Neural progenitor cell (in vitro differentiated cells): Measurements from ENCODE around the gene FRY. TPM values are rescaled to one million over a fixed set of nuclear protein-coding genes. Genes with fewer than 3 reads are reported as not detected.

Experiments used
- DNase-seq: peaks from one replicate; pipeline ENCODE4 v3.0.0-alpha.2; 2016; ENCODE audit warnings: low spot score
- H2AFZ ChIP-seq: fragments of 200-600 bp; sonication (generic); replicated peaks from 2 replicates; pipeline ENCODE4 v1.6.1; 2016; ENCODE audit warnings: antibody characterized with exemption
- H3F3A ChIP-seq: fragments of 200-600 bp; sonication (generic); 2 replicates; pipeline ENCODE4 v1.6.1; 2016; ENCODE audit warnings: antibody characterized with exemption, low read depth
- H3K27ac ChIP-seq: fragments of 200-600 bp; sonication (generic); 2 replicates; pipeline ENCODE4 v1.5.1; 2016; ENCODE audit warnings: mild to moderate bottlenecking
- H3K27me3 ChIP-seq: fragments of 200-600 bp; sonication (generic); 2 replicates; pipeline ENCODE4 v1.6.1; 2016; ENCODE audit warnings: mild to moderate bottlenecking, moderate library complexity
- H3K36me3 ChIP-seq: fragments of 200-600 bp; sonication (generic); 2 replicates; pipeline ENCODE4 v1.5.1; 2016
- H3K4me1 ChIP-seq: fragments of 200-600 bp; sonication (generic); 2 replicates; pipeline ENCODE4 v1.6.1; 2016; ENCODE audit warnings: mixed run types
- H3K4me2 ChIP-seq: fragments of 200-600 bp; sonication (generic); 2 replicates; pipeline ENCODE4 v1.6.1; 2016
- H3K4me3 ChIP-seq: fragments of 200-600 bp; sonication (generic); 2 replicates; pipeline ENCODE4 v1.5.1; 2016
- H3K79me2 ChIP-seq: fragments of 200-600 bp; sonication (generic); 2 replicates; pipeline ENCODE4 v1.6.1; 2016; ENCODE audit warnings: low read depth
- H3K9ac ChIP-seq: fragments of 200-600 bp; sonication (generic); 2 replicates; pipeline ENCODE4 v1.6.1; 2016
- H3K9me3 ChIP-seq: fragments of 200-600 bp; sonication (generic); 2 replicates; pipeline ENCODE4 v1.5.1; 2016; ENCODE audit warnings: low read depth
- H4K20me1 ChIP-seq: fragments of 200-600 bp; sonication (generic); 2 replicates; pipeline ENCODE4 v1.6.1; 2016; ENCODE audit warnings: low read depth
- H3K27ac Mint-ChIP-seq: 3 replicates; pipeline ENCODE4 v1.8.0; 2021; ENCODE audit warnings: mixed read lengths
- H3K27me3 Mint-ChIP-seq: 2 replicates; pipeline ENCODE4 v1.8.0; 2022; ENCODE audit warnings: low read depth, mild to moderate bottlenecking, inconsistent platforms, moderate library complexity, mixed read lengths; ENCODE audit not compliant: insufficient read depth
- H3K36me3 Mint-ChIP-seq: 3 replicates; pipeline ENCODE4 v1.8.0; 2021; ENCODE audit warnings: mixed read lengths
- H3K4me1 Mint-ChIP-seq: 3 replicates; pipeline ENCODE4 v1.8.0; 2021; ENCODE audit warnings: mixed read lengths
- H3K4me3 Mint-ChIP-seq: 3 replicates; pipeline ENCODE4 v1.8.0; 2021; ENCODE audit warnings: mild to moderate bottlenecking, moderate library complexity, mixed read lengths
- H3K9me3 Mint-ChIP-seq: 3 replicates; pipeline ENCODE4 v1.8.0; 2020; ENCODE audit warnings: mixed read lengths
- CTCF ChIP-seq: fragments of 200-600 bp; sonication (generic); IDR thresholded peaks from 2 replicates; pipeline ENCODE4 v1.5.1; 2017; ENCODE audit warnings: antibody characterized with exemption, mild to moderate bottlenecking
- EZH2 ChIP-seq: fragments of 200-600 bp; sonication (generic); IDR thresholded peaks from 2 replicates; pipeline ENCODE4 v1.6.1; 2017; ENCODE audit warnings: antibody characterized with exemption, mild to moderate bottlenecking, moderate library complexity
- EZH2phosphoT487 ChIP-seq: fragments of 200-600 bp; sonication (generic); IDR thresholded peaks from 2 replicates; pipeline ENCODE4 v1.6.1; 2017; ENCODE audit warnings: antibody characterized with exemption
- total RNA-seq: library from RNA; depleted of rRNA; stranded (reverse); fragments of >200 nt; gene quantifications from 2 replicates; pipeline ENCODE4 v1.2.3, GENCODE V29; 2015; ENCODE audit warnings: low replicate concordance

FRY gene
- total RNA-seq, 1 donor from 2014 or later, result 12.6 TPM

GRCh38 chr13:32272021-32272683 is 240.6 kb downstream of the FRY start:
- Histone ChIP-seq H3F3A (no peaks in the 10 kb centered on the region), H3K27ac (no peak overlapping the region), H3K4me2 (no peak overlapping the region), H3K79me2 (no peaks in the 10 kb centered on the region), H3K27me3 (no peaks in the 10 kb centered on the region), H3K9me3 (no peaks in the 10 kb centered on the region), H2AFZ (no peak overlapping the region), H3K36me3 (no peaks in the 10 kb centered on the region), H3K9ac (no peak overlapping the region), H3K4me3 (no peak overlapping the region), H4K20me1 (no peaks in the 10 kb centered on the region), H3K4me1 (no peaks in the 10 kb centered on the region)
- DNase-seq, result no peak
- Mint-ChIP-seq H3K27me3 (peaks cover 2% of the 10 kb centered on the region), H3K4me1 (peaks cover 9% of the 10 kb centered on the region), H3K27ac (no peak overlapping the region), H3K9me3 (peaks cover 2% of the 10 kb centered on the region), H3K4me3 (no peak overlapping the region), H3K36me3 (no peaks in the 10 kb centered on the region)
- no peak for TF ChIP-seq CTCF
- no peak for TF ChIP-seq EZH2phosphoT487
- no peak for TF ChIP-seq EZH2

DNA sequence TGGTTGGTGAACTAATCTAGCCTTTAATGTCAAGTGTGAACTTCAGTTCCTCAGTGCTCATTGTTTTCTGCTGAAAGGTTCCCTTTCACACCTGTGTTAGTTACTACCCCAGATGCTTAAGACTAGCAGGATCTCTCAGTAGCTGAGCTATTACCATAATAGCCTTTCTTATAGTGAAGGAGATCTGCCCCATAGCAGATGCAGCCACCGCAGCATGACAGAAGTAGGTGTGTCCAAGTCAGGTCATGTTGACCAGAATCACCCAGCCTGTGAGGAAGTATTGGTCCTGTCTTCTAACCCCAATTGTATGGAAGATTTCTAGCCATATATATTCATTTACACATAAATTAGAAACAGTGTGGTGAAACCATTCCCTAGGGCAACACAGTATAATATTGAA is 246.3 kb downstream of the FRY start:
- H3K9me3 Mint-ChIP-seq, result no peaks in the 10 kb centered on the region
- Histone ChIP-seq H3K27ac (no peak overlapping the region), H3K9ac (no peak overlapping the region), H3K79me2 (no peaks in the 10 kb centered on the region), H3K4me1 (no peaks in the 10 kb centered on the region), H4K20me1 (no peaks in the 10 kb centered on the region), H3K4me3 (no peak overlapping the region), H3K9me3 (no peaks in the 10 kb centered on the region), H3K36me3 (no peaks in the 10 kb centered on the region), H2AFZ (no peak overlapping the region), H3F3A (no peaks in the 10 kb centered on the region), H3K27me3 (no peaks in the 10 kb centered on the region), H3K4me2 (no peak overlapping the region)
- no peak for DNase-seq
- H3K36me3 Mint-ChIP-seq, result no peaks in the 10 kb centered on the region
- H3K4me1 Mint-ChIP-seq, result peaks cover 18% of the 10 kb centered on the region
- no peak overlapping the region for H3K4me3 Mint-ChIP-seq
- no peaks in the 10 kb centered on the region for H3K27me3 Mint-ChIP-seq
- TF ChIP-seq EZH2 (no peak), CTCF (no peak), EZH2phosphoT487 (no peak)
- H3K27ac Mint-ChIP-seq, result no peak overlapping the region

- TF ChIP-seq EZH2 (no peak), CTCF (no peak), EZH2phosphoT487 (no peak)
- no peaks in the 10 kb centered on the region for H3K9me3 Mint-ChIP-seq
- H3K27ac ChIP-seq, result no peak overlapping the region
Observed at GRCh38 chr13:32278426-32278825, 246.9 kb downstream of the FRY start.

More at GRCh38 chr13:32278426-32278825, 246.9 kb downstream of the FRY start:
- no peaks in the 10 kb centered on the region for H3K79me2 ChIP-seq
- no peaks in the 10 kb centered on the region for H3F3A ChIP-seq
- H3K4me1 ChIP-seq, result no peaks in the 10 kb centered on the region
- Mint-ChIP-seq H3K27ac (no peak overlapping the region), H3K27me3 (no peaks in the 10 kb centered on the region), H3K4me1 (peaks cover 18% of the 10 kb centered on the region), H3K4me3 (no peak overlapping the region), H3K36me3 (no peaks in the 10 kb centered on the region)
- H3K9me3 ChIP-seq, result no peaks in the 10 kb centered on the region
- H3K27me3 ChIP-seq, result no peaks in the 10 kb centered on the region
- no peak overlapping the region for H3K9ac ChIP-seq
- H3K36me3 ChIP-seq, result no peaks in the 10 kb centered on the region
- no peak overlapping the region for H2AFZ ChIP-seq
- H4K20me1 ChIP-seq, result no peaks in the 10 kb centered on the region
- DNase-seq, result no peak
- H3K4me2 ChIP-seq, result no peak overlapping the region
- H3K4me3 ChIP-seq, result no peak overlapping the region
